NOMO-1 (cell line): Measurements from ENCODE around the gene COL25A1.
"Not testable (repeated sequence)": the region's sequence is repeated elsewhere in the genome, so short reads cannot be mapped to it uniquely, and the experiment has no call there.

ENCODE experiments used
- DNase-seq, 2 experiments: peaks; one replicate each; lab custom pipeline; 2025; ENCODE audit not compliant: unreplicated experiment in 2 of 2; lab: John Stamatoyannopoulos, UW

The COL25A1 gene

DNA sequence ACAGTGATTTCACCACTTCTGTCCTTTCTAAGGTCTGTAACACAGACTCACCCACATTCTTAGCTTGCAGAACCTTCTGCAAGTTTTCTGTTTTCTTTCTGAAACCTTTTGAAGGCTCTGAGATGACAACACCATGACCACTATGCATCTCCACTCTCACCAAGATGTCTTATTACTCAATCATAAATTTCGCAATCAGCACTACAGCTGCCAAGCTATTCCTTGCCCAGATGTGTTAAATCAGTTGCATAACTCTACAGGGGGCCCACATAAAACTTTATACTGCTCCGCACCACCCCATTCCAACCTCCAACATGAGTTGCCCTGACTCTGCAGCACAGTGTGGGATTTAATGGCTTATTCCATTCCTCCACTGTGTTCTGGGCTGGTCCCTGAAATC, 229.9 kb downstream of the COL25A1 start:
- DNase-seq: peak; percentile 70 to 81

DNA sequence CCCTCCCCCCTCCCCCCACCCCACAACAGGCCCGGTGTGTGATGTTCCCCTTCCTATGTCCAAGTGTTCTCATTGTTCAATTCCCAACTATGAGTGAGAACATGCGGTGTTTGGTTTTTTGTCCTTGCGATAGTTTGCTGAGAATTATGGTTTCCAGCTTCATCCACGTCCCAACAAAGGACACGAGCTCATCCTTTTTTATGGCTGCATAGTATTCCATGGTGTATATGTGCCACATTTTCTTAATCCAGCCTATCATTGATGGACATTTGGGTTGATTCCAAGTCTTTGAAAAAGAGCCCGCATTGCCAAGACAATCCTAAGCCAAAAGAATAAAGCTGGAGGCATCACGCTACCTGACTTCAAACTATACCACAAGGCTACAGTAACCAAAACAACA, 231.8 kb downstream of the COL25A1 start:
- not testable (repeated sequence) for DNase-seq

DNA sequence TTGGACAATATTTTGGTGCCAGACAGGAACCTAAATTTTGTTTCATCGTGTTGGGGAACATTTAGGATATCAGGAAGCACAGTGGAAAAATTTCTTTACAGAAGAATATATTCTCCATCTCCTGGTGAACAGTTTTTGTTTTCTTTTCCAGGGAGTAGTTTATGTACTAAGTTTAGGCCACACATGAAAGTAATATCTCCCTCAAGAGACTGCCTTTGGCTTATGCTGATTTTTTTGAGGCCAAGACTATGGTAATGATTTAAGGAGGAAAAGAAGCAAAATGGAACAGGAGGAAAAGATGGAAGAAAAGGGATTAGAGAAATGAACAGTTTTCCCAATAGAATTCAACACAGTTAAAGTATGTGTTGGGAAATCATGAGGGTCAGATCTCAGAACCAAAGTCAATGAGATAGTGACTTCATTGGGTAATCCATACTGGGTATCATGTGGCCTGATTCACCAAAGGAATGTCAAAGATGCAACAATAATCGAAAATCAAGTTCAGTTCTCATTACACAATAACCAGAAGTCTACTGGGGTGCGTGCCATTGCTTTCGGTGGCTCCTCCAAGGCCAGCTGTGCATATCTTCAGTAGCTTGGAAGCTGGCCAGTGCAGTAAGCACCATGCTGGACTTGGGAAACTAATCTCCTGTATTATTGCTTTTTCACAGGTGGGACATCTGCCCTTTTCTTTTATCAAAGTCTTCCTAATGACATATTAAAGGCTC, 234.8 kb downstream of the COL25A1 start:
- no peak for DNase-seq

DNA sequence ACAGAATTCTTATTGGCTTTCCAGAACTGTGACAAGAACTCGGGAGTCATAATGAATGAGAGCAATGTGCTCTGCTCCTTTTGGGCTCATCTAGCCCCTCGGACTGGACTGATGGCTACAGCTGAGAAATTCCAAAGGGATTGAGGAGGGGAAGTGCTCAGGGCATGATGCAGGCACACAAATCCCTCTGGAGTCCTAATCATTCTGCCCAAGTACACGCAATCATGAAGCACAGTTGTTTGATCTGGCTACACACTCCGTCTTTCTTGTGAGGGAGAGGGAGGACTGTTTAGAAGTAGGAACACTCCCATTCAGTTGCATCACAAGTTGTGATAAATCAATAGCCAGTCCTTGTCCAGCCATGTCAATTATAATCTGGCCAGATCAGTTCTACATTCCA, 237.5 kb downstream of the COL25A1 start:
- DNase-seq: no peak

DNA sequence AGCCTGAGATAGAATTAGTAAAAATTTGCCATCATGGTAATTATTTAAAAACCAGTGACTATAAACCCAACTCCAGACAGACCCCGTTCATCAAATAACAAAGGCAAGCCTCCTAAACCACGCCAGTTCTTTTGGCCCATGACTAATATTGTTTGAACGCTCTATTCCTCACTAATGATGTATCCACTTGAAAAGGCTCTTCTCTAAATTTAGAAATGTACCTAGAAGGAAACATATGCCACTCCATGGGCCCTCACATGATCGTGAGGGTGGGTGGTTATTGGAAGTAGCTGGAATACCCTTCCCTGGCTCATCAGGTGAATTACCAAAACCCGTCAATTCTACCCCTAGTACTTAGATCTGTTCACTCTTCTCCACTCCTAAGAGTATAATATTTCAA, 249.2 kb downstream of the COL25A1 start:
- no peak for DNase-seq

GRCh38 chr4:109052821-109053220, 249.6 kb downstream of the COL25A1 start:
- peak; percentile 17 to 84 for DNase-seq

DNA sequence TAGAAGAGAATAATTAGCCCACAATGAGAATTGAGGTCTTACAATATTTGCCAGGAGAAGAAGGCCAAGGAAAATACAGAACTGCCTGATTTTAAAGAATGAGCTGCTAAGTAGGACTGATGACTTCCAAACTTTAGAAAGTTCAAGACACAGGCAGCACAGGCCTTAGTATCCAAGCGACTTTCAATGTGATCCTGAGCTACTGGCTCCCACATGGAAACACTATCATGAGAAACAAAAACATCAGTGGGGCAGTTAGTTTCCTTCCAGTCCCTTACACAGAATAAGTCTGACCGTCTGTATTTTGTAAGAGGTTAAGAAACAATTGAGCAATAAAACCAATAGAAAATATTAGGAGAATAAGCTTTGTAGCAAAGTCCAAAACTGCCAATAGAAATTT, 251.4 kb downstream of the COL25A1 start:
- DNase-seq: no peak

DNA sequence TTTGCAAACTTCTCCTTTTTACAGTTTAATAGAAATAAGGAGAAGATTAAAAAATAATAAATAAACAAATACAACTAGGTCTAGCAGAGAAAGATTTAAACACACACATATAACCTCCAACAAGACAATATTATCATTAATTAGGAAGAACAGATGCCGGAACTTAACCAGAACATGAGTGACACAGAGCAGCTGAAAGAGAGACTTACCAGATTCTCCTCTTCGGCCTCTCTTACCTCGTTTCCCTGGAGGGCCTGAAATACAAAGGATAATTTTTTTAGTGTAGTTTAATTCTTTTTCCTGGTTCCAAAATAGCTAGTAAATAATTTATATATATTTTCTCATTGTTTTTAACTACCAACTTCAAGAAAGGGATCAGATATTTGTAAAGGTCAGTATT, 252.5 kb downstream of the COL25A1 start:
- DNase-seq: no peak

DNA sequence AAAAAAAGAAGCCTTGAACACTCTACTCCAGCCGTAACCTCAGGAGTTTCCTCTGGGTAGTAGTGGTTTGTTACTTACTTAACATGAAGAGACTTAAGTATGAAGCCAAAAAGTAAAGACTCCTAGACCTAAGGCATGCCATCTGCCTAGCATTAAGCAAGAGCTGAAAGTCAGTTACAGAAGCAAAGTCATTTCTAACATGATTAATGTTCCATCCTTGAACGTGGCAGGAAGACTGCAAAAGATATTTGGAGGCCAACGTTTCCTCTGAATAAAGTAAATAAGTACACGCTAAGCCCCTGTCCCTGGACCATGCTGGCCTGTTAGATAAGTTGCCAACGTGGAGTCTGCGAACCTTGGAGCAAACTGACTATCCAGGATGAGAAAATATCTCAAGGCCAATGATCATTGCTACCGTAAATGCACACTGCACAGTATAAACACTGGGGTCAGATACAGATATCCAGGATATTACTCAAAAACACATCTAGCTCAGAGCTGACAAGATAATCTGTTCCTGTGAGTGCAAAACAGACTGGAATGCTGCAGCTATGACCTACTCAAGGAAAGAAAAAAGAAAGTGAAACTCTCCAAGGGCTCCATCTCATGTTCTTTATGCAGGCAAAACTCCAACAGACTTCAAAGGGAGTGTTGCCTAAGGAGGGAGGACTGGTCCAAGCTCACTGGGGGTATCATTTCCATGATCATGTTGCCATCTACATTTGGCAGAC, 255.8 kb downstream of the COL25A1 start:
- peak; percentile 54 to 77 for DNase-seq

- peak; percentile 8 to 48 for DNase-seq
Measured at GRCh38 chr4:109044431-109044830, 258.0 kb downstream of the COL25A1 start.

DNA sequence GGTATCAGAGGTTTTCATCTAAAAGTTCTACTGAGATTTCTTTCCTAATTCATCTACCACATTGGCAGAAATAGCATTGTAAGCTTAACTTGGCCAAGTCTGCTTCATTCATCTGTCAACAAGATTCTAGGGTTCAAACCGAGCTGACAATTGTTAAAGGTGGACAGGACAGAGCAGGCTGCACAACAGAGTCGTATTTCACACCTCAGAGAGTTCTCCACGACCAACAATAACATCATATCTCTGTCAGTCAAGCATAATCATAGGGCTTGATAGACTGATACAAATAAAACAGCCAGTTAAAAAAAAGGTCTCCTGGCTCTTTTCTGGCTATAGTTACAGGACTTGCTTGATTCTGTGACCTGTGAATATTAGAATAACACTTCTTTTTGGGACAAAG, 259.2 kb downstream of the COL25A1 start:
- DNase-seq: no peak

- DNase-seq: no peak
Measured at GRCh38 chr4:109041463-109042360, 260.7 kb downstream of the COL25A1 start.

DNA sequence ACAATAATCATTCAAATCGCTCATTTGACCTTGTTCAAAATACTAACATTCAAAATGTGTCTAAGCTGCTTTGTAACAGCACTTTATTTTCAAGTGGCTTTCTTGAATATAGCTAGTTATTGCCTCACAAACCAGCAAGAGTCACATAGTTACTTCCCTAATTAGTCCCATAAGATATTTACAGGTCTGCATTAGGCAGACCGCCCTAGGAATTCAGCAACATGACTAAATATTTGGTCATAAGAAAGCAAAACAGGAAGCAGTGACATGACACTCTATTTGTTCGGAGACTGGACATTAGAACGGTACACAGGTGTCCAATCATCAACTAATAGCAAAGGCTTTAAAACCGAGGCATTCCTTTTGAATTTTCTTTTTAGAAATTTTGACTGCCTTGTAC, 262.0 kb downstream of the COL25A1 start:
- peak; percentile 50 to 85 for DNase-seq

GRCh38 chr4:109037026-109037425, 265.4 kb downstream of the COL25A1 start:
- no peak for DNase-seq

GRCh38 chr4:109033993-109034392, 268.5 kb downstream of the COL25A1 start:
- DNase-seq: no peak

DNA sequence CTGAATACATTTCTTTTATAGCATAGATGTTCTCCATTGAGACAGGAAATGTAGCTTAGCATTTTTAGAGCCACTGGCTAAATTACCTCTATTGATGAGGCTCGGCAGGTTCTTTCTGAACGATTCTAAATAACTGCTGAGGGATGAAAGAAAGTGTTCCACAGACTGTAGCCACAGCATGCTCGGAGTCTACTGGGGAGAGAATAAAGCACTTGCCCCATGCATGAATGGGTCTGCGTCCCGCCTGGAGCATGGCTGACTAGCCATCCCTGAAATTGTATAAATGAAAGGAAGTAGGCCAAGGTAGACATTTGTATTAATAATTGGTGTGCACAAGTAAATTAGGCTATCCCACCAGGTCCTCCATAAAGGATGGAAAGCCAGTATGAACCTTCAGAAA, 269.8 kb downstream of the COL25A1 start:
- DNase-seq: no peak

GRCh38 chr4:109029987-109030386, 272.5 kb downstream of the COL25A1 start:
- no peak for DNase-seq

DNA sequence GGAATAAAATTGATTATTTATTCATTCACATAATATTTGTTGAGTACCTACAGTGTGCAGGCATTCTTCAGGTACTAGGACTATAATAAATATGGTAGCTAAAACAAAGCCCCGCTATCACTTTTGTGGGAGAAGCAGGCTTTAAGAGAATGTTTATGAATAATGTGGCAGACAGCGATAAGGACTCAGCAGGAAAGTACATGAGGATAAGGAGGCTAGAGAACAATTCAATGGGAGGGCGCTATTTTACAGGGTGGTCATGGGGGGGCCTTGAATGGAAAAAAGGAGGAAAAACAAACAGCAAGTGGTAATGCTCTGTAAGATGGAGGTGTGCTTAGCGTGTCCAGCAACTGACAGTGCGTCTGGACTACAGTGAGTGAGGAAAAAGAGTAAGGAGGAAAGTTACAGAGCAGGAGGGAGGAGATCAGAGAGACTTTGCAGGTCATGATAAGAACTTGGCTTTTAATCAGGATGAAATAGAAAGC, 275.4 kb downstream of the COL25A1 start:
- no peak for DNase-seq

DNA sequence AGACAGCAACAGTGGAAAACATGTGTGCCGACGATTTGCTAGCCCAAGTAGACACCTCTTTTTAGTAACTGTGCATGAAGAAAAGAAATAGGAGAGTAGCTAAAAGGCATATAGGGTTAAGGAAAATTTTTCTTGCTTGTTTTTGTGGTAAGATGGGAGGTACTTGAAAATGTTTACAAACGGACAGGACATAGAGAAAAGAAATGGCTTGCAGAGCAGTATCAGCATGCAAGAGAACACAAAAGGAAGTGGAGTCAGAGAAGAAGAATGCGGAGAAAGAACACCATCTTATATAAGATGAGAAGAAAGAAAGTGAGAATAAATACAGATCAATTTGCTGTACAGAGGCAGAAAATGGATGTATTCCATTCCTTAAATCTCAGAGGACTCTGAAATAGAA, 275.9 kb downstream of the COL25A1 start:
- no peak for DNase-seq

GRCh38 chr4:109025471-109026076, 276.9 kb downstream of the COL25A1 start:
- no peak for DNase-seq

GRCh38 chr4:109022961-109023360, 279.5 kb downstream of the COL25A1 start:
- DNase-seq: no peak
